Articular chondrocyte of knee joint (primary cell): ENCODE data around the gene UBTD2. TPM values are rescaled to one million over a fixed set of nuclear protein-coding genes. Genes with fewer than 3 reads are reported as not detected.

ENCODE experiments used
- small RNA-seq: library from RNA; depleted of rRNA; stranded (forward); fragments of <200 nt; gene quantifications from one replicate; pipeline ENCODE3, GENCODE V24; 2012
- total RNA-seq: library from RNA; depleted of rRNA; stranded (reverse); fragments of >200 nt; gene quantifications from 2 replicates; pipeline ENCODE4 v1.2.3, GENCODE V29; 2012

The UBTD2 gene
- 47.4 and 51.6 TPM in 2 replicates for total RNA-seq

GRCh38 chr5:172283020-172283861, at the start of gene UBTD2:
Gene UBTD2 (minus strand): TSS chr5:172283764. CDS start chr5:172283665, 99 bp downstream.

DNA sequence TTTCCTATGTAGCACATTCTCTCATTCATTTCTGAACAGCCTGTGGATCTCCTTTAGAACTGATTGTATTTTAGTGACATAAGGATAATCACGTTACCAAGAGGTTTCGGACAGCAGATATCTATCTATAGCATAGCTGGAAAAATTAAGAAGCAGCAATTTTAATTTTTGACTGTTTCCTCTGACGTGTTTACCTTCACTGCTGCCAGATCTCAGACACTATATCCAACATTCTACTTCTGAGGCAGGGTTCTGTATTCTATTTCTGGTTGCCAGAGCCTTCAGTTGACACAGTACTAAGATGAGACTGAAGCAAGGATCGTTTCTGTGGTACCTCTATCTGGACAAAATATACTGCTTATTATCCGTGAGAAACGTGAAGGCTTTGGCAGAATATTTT, 89.7 kb downstream of the UBTD2 start, which contains the start of gene EFCAB9:
EFCAB9 (plus strand) TSS at position 301 of the 400 bp plus-strand sequence; CDS start at position 302, 1 bp downstream.

GRCh38 chr5:172188033-172188892, 95.3 kb downstream of the UBTD2 start, which contains the start of gene STK10:
Gene STK10 (minus strand): TSS chr5:172188224. CDS start chr5:172188042, 182 bp downstream.

Small RNA genes within 50 kb of the gene (small RNA-seq; reads per million reads assigned to genes)
- not detected for gene RF00191

Other genes starting within 250 kb of the UBTD2 start
- gene STK10, start 95.5 kb downstream of the UBTD2 start, total RNA-seq, result 24.3 and 28.0 TPM in 2 replicates
- gene EFCAB9, start 89.6 kb downstream of the UBTD2 start, total RNA-seq, result not detected in 2 replicates
- gene SH3PXD2B, start 170.8 kb upstream of the UBTD2 start, total RNA-seq, result 31.3 and 35.1 TPM in 2 replicates